Activated T-cell treated with anti-CD3 and anti-CD28 coated beads, Interleukin-2, amount 50 U/mL, for 48 hours (primary cell): Measurements from ENCODE around the gene FBN3.
"Not testable (repeated sequence)": the region's sequence is repeated elsewhere in the genome, so short reads cannot be mapped to it uniquely, and the experiment has no call there.

Experiments used
- DNase-seq, 2 experiments: peaks; one replicate each; pipeline ENCODE4 v3.0.0-alpha.2; 2020

Gene FBN3

DNA sequence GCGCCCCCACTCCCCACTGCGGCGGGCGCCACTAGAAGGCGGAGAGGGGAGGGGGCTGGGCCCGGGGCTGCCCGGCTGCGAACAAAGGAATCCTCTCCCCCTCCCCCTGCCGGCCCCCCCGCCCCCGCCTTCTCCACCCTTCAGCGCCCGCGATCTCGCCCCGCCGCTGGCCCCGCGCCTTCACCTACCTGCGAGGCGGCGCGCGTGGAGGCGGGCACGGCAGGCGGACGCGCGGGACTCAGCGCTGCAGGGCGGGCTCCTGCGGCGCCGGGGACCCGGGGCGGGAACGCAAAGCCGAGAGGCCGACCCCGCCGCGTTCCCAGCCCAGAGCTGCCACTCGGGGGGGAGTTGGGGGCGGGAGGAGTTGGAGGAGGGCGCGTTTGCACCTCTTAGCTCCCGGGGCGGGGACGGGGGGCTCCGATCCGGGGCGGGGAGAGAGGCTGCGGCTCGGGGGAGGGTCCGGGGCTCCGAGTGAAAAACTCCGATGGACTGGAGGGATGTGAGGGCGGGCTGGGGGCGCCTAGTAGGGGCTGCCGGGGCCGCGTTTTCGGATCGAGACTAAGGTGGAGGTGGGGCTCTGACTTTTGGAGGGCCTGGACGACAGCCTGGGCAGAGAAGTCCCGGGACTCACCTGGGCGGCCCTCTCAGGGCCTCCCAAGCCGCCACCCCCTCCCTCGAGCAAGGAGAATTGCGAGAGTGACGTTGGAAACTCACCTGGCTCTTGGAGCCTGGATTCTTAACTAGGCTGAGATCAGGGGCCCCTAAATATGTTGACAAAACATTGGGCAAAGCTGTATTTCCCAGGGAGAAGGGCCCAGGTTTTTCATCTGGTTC, at the start of gene FBN3:
Gene FBN3 (minus strand): TSS at position 332 of the 834 bp plus-strand sequence. CDS start 2,112 bp downstream, outside the sequence.
- no peak for DNase-seq

- DNase-seq: no peak
These were observed 47.0 kb upstream of the FBN3 start for GRCh38 chr19:8196271-8196927.

GRCh38 chr19:8194528-8195267, 45.3 kb upstream of the FBN3 start:
- DNase-seq: peak; percentile 49 to 59

- no peak for DNase-seq
These were observed 42.9 kb upstream of the FBN3 start for GRCh38 chr19:8192221-8192820.

GRCh38 chr19:8185343-8186068, 36.1 kb upstream of the FBN3 start:
- DNase-seq: no peak

DNA sequence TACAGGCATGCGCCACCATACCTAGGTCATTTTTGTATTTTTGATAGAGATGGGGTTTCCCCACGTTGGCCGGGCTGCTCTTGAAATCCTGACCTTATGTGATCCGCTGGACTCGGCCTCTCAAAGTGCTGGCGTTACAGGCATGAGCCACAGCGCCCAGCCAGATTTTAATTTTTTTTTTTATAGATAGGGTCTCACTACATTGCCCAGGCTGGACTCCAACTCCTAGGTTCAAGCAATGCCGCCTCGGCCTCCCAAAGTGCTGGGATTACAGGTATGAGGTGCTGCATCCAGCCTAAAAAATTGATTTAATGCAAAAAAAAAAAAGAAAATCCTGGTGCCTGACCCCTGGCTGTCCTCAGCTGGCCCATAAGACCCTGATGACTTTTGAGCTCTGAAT, 34.9 kb upstream of the FBN3 start:
- DNase-seq: no peak

DNA sequence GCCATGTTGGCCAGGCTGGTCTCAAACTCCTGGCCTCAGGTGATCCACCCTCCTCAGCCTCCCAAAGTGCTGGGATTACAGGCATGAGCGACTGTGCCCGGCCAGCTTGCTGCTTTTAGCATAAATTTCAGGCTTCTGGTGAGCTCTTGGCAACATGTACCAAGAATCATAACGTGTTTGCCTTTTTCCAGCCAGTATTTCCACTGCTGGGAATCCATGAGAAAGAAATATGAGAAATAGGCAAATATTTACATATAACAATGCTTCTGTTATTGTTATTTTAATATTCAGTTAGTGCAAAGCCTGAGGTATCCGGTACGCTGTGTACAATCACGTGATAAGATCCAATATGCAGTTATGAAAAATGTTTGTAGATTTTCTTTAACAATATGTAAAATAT, 30.6 kb upstream of the FBN3 start:
- no peak for DNase-seq

GRCh38 chr19:8174706-8175105, 25.3 kb upstream of the FBN3 start:
- DNase-seq: no peak

DNA sequence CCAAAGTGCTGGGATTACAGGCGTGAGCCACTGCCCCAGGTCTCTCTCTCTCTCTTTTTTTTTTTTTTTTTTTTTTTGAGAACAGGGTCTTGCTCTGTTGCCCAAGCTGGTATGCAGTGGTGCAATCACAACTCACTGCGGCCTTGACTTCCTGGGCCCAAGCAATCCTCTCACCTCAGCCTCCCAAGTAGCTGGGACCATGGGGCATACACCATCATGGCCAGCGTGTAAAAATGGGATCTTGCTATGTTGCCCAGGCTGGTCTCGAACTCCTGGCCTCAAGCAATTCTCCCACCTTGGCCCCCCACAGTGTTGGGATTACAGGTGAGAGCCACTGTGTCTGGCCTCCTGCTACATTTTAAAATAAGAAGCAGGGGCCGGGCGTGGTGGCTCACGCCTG, 19.1 kb upstream of the FBN3 start:
- DNase-seq: no peak

DNA sequence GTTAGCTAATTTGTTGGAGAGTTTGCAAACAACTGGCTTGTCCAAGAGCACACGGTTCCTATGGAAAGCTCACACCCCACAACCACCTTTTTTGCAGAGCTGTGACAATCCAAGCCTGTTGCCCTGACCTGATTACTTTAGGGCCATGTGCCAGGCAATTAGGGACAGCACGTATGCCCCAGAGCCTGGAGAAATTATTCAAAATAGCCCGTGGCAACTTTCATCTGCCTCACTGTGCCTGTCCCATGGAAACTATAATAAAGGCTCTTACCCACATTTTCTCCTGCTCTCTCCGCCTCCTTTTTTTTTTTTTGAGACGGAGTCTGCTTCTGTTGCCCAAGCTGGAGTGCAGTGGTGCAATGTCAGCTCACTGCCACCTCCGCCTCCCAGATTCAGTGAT, 18.6 kb upstream of the FBN3 start:
- no peak for DNase-seq

DNA sequence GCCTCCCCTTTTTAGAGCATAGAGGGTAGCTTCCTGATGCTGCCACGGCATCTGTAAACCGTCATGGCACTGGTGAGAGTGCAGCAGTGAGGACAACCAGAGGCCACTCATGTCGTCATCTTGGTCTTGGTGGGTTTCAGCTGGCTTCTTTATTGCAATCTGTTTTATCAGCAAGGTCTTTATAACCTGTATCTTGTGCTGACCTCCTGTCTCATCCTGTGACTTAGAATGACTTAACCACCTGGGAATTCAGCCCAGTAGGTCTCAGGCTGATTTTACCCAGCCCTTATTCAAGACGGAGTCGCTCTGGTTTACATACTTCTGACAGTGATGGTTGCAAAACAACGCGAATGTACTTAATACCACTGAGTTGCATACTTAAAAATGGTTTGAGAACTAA, 14.4 kb upstream of the FBN3 start:
- no peak for DNase-seq

GRCh38 chr19:8161135-8161646, 11.8 kb upstream of the FBN3 start:
- peak; percentile 45 to 54 for DNase-seq

GRCh38 chr19:8159322-8159721, 9.9 kb upstream of the FBN3 start:
- not testable (repeated sequence) for DNase-seq

DNA sequence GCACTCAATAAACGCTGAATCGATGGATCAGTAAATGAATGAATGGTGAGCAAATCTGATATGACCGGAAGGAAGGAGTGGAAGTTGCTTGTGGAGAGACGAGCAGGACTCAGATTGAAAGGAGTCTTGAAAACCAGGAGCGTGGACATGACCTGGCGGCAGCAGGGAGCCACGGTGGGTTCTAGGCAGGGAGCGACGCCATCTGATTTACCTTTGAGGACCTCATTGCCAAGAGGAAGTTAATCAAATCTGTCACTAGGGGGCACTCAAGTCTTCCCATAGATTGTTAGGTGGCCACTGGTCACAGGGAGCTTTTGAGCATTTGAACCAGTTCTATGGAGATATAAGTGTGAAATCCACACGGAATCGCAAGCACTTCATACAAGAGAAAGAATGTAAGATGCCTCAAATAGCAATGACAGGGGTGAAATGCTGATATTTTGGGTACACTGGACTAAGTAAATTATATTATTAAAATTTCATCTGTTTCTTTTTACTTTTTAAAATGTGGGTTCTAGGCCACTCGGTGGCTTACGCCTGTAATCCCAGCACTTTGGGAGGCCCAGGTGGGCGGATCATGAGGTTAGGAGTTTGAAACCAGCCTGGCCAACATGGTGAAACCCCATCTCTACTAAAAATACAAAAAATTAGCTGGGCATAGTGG, 9.2 kb upstream of the FBN3 start:
- DNase-seq: peak; percentile 38 to 43

GRCh38 chr19:8155318-8155717, 5.9 kb upstream of the FBN3 start:
- DNase-seq: no peak

DNA sequence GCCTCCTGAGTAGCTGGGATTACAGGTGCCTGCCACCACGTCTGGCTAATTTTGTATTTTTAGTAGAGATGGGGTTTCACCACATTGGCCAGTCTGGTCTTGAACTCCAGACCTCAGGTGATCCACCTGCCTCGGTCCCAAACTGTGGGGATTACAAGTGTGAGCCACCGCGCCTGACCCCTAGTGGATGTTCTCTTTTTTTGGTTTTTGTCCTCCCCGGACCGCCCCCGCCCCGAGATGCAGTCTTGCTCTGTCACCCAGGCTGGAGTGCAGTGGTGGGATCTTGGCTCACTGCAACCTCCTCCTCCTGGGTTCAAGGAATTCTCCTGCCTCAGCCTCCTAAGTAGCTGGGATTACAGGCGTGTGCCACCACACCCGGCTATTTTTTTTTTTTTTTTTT, 4.6 kb upstream of the FBN3 start:
- peak; percentile 46 to 55 for DNase-seq

DNA sequence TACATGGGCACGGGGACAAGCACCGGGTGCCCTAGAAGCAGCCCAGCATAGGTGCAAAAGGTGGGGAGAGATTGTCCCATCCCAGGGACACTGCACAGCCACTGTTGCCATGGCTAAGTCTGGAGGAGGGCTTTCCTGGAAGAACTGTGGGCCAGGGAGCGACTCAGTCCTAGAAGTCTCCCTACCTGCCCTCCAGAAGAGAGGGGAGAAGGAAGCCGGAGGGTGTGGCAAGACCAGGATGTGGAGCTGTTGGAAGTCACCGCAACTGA, 2.3 kb upstream of the FBN3 start:
- DNase-seq: no peak

DNA sequence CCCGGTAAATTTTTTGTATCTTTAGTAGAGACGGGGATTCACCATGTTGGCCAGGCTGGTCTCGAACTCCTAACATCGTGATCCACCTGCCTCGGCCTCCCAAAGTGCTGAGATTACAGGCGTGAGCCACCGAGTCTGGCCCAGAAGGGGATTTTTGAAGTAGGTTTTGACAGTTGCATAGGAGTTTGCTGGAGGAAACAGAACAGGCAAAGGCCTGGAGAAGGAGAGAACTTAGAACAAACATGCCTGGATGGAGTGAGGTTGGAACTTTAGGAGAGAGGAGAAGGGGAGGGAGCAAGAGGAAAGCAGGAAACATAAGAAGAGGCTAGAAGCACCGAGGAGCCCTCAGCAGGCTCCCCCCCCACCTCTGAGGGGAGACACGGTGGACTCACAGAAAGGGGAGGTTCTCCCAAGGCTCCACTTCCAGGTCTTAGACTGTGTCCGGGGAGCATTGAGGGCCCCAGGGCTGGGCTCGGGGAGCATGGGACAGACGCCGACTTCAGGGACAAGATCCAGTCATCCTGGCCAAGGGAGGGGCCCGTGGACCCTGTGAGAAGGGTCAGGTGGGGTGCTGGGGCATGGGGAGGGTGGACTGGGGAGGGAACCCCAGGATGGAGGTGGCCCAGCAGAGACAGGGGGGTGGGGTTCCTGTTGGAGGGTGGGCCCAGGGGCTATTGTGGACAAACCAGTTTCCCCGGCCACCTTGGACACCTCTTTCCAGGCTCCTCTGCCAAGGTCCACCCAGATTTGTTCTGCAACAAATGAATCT, 1.8 kb upstream of the FBN3 start:
- DNase-seq: no peak

DNA sequence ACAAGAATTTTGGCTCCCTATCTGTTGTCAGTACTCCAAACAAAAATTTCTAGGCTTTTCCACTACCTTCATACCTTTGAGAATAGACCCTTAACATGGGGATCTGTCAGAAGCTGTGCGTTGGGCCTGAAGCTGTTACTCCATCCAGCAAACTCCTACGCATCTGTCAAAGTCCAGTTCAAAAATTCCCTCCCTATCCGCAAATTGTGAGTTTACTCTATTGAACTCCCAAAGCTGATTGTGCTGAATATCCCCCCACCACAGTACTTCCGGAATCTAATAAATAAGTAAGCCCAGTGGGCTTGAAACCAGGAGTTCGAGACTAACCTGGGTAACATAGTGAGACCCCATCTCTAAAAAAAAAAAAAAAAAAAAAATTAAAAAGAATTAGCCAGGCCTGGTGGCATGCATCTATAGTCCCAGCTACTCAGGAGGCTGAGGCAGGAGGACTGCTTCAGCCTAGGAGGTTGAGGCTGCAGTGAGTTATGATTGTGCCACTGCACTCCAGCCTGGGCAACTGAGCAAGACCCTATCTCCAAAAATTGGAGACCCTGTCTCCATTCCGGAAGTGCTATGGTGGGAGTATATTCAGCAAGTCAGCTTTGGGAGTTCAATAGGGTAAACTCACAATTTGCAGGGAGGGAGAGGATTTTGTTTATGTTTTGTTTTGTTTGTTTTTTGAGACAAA, 930 bp upstream of the FBN3 start:
- DNase-seq: no peak

DNA sequence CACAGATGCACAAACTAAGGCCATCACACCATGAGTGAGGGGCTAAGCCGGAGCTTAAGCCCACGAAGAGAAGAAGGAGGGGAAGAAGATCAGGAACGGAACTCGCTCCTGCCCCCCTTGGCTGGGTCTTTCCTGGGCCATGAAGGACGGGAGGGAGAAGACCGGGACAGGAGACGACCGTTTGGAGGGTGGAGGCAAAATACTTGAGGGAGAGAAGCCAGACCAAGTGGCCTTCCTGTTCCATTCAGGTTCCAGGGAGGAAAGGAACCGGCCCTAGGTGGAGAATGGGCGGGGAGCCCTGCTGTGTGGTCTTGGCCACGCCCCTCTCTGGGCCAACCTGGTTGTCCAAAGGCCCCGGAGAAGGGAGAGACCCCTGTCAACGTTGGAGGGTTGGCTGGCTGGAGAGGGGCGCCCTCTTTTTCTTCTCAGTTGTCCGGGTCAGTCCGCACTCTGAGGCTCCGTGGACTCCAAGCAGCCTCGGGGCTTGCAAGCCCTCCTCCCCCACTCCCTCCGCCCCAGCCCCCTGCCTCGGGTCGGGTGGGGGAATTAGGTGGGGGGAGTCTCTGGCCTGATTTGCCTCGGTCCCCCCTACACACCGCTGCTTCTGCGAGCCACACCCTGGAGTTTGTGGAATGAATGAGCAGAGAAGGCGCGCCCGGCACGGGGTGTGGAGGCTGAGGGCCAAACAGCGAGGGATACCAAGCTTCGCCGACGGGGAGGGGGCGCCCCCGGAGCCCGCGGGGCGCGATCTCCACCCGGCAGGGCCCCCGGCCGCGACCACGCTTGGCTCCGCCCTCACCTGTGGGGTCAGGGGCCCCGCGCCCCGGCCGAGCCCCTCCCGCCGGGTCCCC, 757 bp downstream of the FBN3 start:
- DNase-seq: peak; percentile 25 to 26
